A549 (cell line): ENCODE data around the gene ACAD10. TPM values are rescaled to one million over a fixed set of nuclear protein-coding genes. Genes with fewer than 3 reads are reported as not detected.
"Not testable (repeated sequence)": the region's sequence is repeated elsewhere in the genome, so short reads cannot be mapped to it uniquely, and the experiment has no call there.

Source experiments
- ATAC-seq, 2 experiments: fragments of 200-7000 bp in 1 of 2; fragments of >200 bp in 1 of 2; cut with Nextera tagmentation in 1 of 2; cut with Tn5 transposase in 1 of 2; 3 replicates each; pipeline versions ENCODE4 v1.8.0 to v1.9.1; 2018 to 2020; ENCODE audit warnings: mild to moderate bottlenecking in 1 of 2, moderate library complexity in 1 of 2
- CTCF ChIA-PET: fragments of 300-600 bp; sonication (Branson Sonifier 250); formaldehyde crosslinking; extraction: SDS; loops from one replicate; lab custom pipeline; 2021; ENCODE audit warnings: antibody characterized with exemption, inconsistent platforms; lab: Yijun Ruan, JAX
- POLR2A ChIA-PET: fragments of 350-600 bp; formaldehyde crosslinking; extraction: SDS; loops from one replicate; lab custom pipeline; 2021; ENCODE audit warnings: antibody characterized with exemption, inconsistent platforms; lab: Yijun Ruan, JAX
- DNase-seq, 2 experiments: peaks; one replicate each; pipeline versions ENCODE4 v3.0.0 to v3.0.0-alpha.2; 2011 to 2016; ENCODE audit warnings: low read depth in 1 of 2, low spot score in 1 of 2
- FAIRE-seq: peaks from 2 replicates; lab custom pipeline; 2011; peaks lifted over from hg19 to GRCh38; lab: Jason Lieb, UNC
- H3K27ac ChIP-seq, 2 experiments: fragments of >200 bp; sonication (Bioruptor Twin); formaldehyde crosslinking; 3 replicates each; pipeline ENCODE4 v1.5.1; 2016 to 2017
- H3K4me1 ChIP-seq: fragments of >200 bp; sonication (Bioruptor Twin); formaldehyde crosslinking; 3 replicates; pipeline ENCODE4 v1.6.1; 2016
- H3K4me2 ChIP-seq: fragments of >200 bp; sonication (Bioruptor Twin); formaldehyde crosslinking; 3 replicates; pipeline ENCODE4 v1.6.1; 2016
- H3K4me3 ChIP-seq: fragments of >200 bp; sonication (Bioruptor Twin); formaldehyde crosslinking; 3 replicates; pipeline ENCODE4 v1.5.1; 2016
- H3K9me3 ChIP-seq: fragments of >200 bp; sonication (Bioruptor Twin); formaldehyde crosslinking; 3 replicates; pipeline ENCODE4 v1.6.1; 2016
- CHD2 ChIP-seq: fragments of 150-350 bp; IDR thresholded peaks from 2 replicates; pipeline ENCODE4 v1.6.1; 2014; ENCODE audit warnings: low read length; ENCODE audit not compliant: partially characterized antibody
- EHMT2 ChIP-seq: fragments of 200-600 bp; sonication (generic); IDR thresholded peaks from 2 replicates; pipeline ENCODE4 v1.6.1; 2016; ENCODE audit warnings: antibody characterized with exemption, low read depth, mild to moderate bottlenecking, moderate library complexity
- FOSB ChIP-seq: fragments of 250-450 bp; sonication (Bioruptor Pico); IDR thresholded peaks from 2 replicates; pipeline ENCODE4 v1.5.0; 2020; ENCODE audit warnings: mild to moderate bottlenecking, moderate library complexity
- FOSL2 ChIP-seq, 2 experiments: fragments of 450-650 bp in 1 of 2; fragments of >200 bp in 1 of 2; sonication (Bioruptor Twin) in 1 of 2; formaldehyde crosslinking; IDR thresholded peaks; 2 replicates each; pipeline versions ENCODE4 v1.5.0 to v1.6.1; 2016 to 2020; ENCODE audit warnings: mild to moderate bottlenecking in 1 of 2, moderate library complexity in 1 of 2
- HEYL ChIP-seq: fragments of 250-450 bp; sonication (Bioruptor Pico); IDR thresholded peaks from 2 replicates; pipeline ENCODE4 v1.8.0; 2021; ENCODE audit warnings: mild to moderate bottlenecking, moderate library complexity
- HOXB13 ChIP-seq: fragments of 250-450 bp; sonication (Bioruptor Pico); IDR thresholded peaks from 2 replicates; pipeline ENCODE4 v1.5.0; 2020; ENCODE audit warnings: low read depth, mild to moderate bottlenecking, moderate library complexity
- HOXB5 ChIP-seq: fragments of 250-450 bp; sonication (Bioruptor Pico); IDR thresholded peaks from 2 replicates; pipeline ENCODE4 v1.5.0; 2020; ENCODE audit warnings: mild to moderate bottlenecking, moderate library complexity
- KDM5A ChIP-seq: fragments of 200-600 bp; sonication (generic); IDR thresholded peaks from 2 replicates; pipeline ENCODE4 v1.6.1; 2016; ENCODE audit warnings: antibody characterized with exemption, mild to moderate bottlenecking
- MAZ ChIP-seq: fragments of 150-350 bp; IDR thresholded peaks from 2 replicates; pipeline ENCODE4 v1.6.1; 2014; ENCODE audit warnings: antibody characterized with exemption, low read depth, low read length, borderline replicate concordance
- MYC ChIP-seq: IDR thresholded peaks from 2 replicates; pipeline ENCODE4 v1.6.1; 2012; ENCODE audit warnings: mild to moderate bottlenecking, inconsistent platforms, low read length, improper control_type of control experiment, borderline replicate concordance
- NFE2L2 ChIP-seq: fragments of 150-350 bp; conservative IDR thresholded peaks from 2 replicates; pipeline ENCODE4 v1.6.1; 2014; ENCODE audit warnings: low read length
- NR3C1 ChIP-seq: fragments of >200 bp; sonication (Bioruptor Twin); formaldehyde crosslinking; IDR thresholded peaks from 3 replicates; pipeline ENCODE4 v1.6.1; 2017
- POLR2AphosphoS2 ChIP-seq: conservative IDR thresholded peaks from 2 replicates; pipeline ENCODE4 v1.6.1; 2012; ENCODE audit warnings: low read length, improper control_type of control experiment, inconsistent platforms
- RFX5 ChIP-seq: fragments of 450-650 bp; IDR thresholded peaks from 2 replicates; pipeline ENCODE4 v1.7.1; 2014; ENCODE audit warnings: antibody characterized with exemption, mild to moderate bottlenecking, moderate library complexity
- SREBF2 ChIP-seq: fragments of 450-650 bp; IDR thresholded peaks from 2 replicates; pipeline ENCODE4 v1.6.1; 2014; ENCODE audit warnings: mild to moderate bottlenecking, moderate library complexity
- ZC3H11A ChIP-seq: fragments of 450-650 bp; IDR thresholded peaks from 2 replicates; pipeline ENCODE4 v1.6.1; 2014; ENCODE audit warnings: antibody characterized with exemption, mild to moderate bottlenecking
- WGBS: methylation state at CpG from one replicate; pipeline ENCODE4 v1.1.6; 2017; ENCODE audit errors: missing lambda C conversion rate; 5-methylcytosine and 5-hydroxymethylcytosine counted together
- polyA plus RNA-seq, 4 experiments: library from polyadenylated mRNA; depleted of rRNA in 3 of 4; stranded (reverse); fragments of >200 nt; fragmentation: RNase III in 1 of 4; extraction: RNeasy Plus Mini Kit Qiagen cat#74134 plus additional on column Dnase treatment in 1 of 4; gene quantifications; 2 replicates in 3 of 4; 3 replicates in 1 of 4; pipeline ENCODE4 v1.2.3, GENCODE V29; 2011 to 2017
- TF ChIP-seq, protein P1 (sequence below): IDR thresholded peaks from 2 replicates; pipeline ENCODE4 v1.6.1; 2012
- TF ChIP-seq, protein P2 (sequence below): IDR thresholded peaks from 2 replicates; pipeline ENCODE4 v1.6.1; 2012; ENCODE audit warnings: low read depth, borderline replicate concordance
- TF ChIP-seq, protein P3 (sequence below): fragments of 200-600 bp; sonication (generic); IDR thresholded peaks from 2 replicates; pipeline ENCODE4 v1.6.1; 2016; ENCODE audit warnings: antibody characterized with exemption, mild to moderate bottlenecking, moderate library complexity

The ACAD10 gene
- polyA plus RNA-seq, 2 of the 4 experiments (the other 2 are of a cell fraction), result 15.1 to 22.0 TPM

DNA sequence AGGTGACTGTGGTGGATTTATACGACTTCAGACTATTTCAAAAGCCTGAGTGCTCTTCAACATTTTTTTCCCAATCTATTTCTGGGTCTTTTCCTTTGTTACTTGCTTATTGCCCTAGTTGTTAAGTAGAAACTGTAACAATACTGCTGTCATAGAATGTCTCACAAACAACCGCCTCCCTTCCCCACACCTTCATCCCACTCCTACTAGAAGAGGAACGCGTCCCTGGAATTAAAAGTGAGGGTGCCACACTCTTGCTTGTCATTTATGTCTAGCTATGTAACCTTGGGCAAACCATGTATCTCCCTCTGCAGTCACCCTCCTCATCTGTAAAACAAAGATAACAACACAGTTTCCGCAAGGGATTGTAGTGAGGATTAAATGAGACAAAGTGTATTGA, 8.7 kb upstream of the ACAD10 start:
- Histone ChIP-seq H3K27ac (no peak overlapping the region), H3K9me3 (no peaks in the 10 kb centered on the region), H3K4me1 (no peaks in the 10 kb centered on the region), H3K4me3 (no peak overlapping the region), H3K4me2 (no peak overlapping the region)
- ChIA-PET POLR2A (no interaction called here), CTCF (interaction anchor here (0.7 to 1.2 kb wide), 3 partner anchors 137 to 280 kb away, joined by 3 read pairs; no protein-coding TSS in a partner anchor)
- DNase-seq (no peak), FAIRE-seq (no peak), ATAC-seq (no peak)
- 91% methylated on average over 5 of the region's 5 CpGs for WGBS
- TF ChIP-seq SREBF2 (no peak), CHD2 (no peak), RFX5 (no peak), NR3C1 (no peak), NFE2L2 (no peak), EHMT2 (no peak), KDM5A (no peak), MYC (no peak), HOXB13 (no peak), MAZ (no peak), FOSL2 (IDR thresholded peaks at IDR 0.05) (no peak), FOSL2 (CRISPR knock-in tag; IDR thresholded peaks at IDR 0.05) (no peak), HOXB5 (CRISPR knock-in tag) (no peak)
- TF ChIP-seq, protein P1, sequence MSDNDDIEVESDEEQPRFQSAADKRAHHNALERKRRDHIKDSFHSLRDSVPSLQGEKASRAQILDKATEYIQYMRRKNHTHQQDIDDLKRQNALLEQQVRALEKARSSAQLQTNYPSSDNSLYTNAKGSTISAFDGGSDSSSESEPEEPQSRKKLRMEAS, result no peak
- TF ChIP-seq, protein P2, sequence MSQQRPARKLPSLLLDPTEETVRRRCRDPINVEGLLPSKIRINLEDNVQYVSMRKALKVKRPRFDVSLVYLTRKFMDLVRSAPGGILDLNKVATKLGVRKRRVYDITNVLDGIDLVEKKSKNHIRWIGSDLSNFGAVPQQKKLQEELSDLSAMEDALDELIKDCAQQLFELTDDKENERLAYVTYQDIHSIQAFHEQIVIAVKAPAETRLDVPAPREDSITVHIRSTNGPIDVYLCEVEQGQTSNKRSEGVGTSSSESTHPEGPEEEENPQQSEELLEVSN, result no peak

DNA sequence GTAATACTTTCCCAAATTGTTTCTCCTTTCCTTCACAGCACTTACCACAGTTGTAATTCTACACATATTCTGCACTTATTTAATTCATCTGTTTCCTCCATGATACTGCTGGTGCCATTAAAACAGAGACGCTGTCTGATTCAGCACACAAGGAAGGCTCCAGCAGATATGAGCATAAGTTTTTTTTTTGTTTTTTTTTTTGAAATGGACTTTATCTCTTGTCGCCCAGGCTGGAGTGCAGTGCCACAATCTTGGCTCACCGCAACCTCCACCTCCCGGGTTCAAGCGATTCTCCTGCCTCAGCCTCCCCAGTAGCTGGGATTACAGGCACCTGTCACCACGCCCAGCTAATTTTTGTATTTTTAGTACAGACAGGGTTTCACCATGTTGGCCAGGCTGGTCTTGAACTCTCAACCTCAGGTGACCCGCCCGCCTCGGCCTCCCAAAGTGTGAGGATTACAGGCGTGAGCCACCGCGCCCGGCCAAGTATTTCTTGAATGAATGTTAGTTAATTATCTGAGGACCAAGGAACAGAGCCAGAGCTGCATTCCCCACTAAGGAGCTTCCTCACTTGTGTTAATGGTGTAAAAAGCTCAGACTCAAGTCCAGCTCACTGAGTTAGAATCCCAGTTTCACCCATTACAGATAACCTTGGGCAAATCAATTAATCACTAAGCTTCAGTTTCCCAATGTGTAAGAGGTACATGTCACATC, 1.2 kb upstream of the ACAD10 start:
- CTCF ChIA-PET, result interaction anchor here (0.9 to 5.7 kb wide), 4 partner anchors 11 to 288 kb away, joined by 3 to 30 read pairs (median 5); no protein-coding TSS in a partner anchor
- H3K27ac ChIP-seq, result peak overlapping the region; percentile 85 to 90
- FAIRE-seq, result not testable (repeated sequence)

DNA sequence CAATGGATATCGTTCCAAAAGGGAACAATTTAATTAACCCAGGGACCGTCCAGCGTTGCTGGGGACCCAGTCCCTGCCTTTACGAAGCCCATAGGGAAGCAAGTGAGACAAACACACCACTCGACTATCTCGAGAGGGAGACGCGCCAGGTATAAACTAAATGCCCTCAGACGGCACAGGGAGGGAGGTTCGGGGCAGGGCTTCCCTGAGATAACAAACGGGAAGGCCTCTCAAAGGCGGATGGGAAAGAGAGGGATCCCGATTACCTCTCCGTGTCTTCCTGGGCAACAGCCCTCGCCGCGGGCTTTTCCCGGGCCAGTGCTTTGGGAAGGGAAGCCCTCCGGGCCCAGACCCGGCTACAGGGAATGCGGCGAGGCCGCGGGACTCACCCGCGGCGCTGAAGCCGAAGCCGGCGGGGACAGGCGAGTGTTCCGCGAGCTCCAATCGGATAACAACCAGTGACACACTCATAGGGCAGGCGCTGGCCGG, 487 bp upstream of the ACAD10 start:
- H3K4me3 ChIP-seq, result peak overlapping the region; percentile 89
- peak; percentile 45 for ATAC-seq
- TF ChIP-seq FOSB (CRISPR knock-in tag) (no peak), NFE2L2 (no peak), EHMT2 (no peak), ZC3H11A (no peak), HEYL (CRISPR knock-in tag) (no peak), POLR2AphosphoS2 (no peak)
- TF ChIP-seq, protein P3, sequence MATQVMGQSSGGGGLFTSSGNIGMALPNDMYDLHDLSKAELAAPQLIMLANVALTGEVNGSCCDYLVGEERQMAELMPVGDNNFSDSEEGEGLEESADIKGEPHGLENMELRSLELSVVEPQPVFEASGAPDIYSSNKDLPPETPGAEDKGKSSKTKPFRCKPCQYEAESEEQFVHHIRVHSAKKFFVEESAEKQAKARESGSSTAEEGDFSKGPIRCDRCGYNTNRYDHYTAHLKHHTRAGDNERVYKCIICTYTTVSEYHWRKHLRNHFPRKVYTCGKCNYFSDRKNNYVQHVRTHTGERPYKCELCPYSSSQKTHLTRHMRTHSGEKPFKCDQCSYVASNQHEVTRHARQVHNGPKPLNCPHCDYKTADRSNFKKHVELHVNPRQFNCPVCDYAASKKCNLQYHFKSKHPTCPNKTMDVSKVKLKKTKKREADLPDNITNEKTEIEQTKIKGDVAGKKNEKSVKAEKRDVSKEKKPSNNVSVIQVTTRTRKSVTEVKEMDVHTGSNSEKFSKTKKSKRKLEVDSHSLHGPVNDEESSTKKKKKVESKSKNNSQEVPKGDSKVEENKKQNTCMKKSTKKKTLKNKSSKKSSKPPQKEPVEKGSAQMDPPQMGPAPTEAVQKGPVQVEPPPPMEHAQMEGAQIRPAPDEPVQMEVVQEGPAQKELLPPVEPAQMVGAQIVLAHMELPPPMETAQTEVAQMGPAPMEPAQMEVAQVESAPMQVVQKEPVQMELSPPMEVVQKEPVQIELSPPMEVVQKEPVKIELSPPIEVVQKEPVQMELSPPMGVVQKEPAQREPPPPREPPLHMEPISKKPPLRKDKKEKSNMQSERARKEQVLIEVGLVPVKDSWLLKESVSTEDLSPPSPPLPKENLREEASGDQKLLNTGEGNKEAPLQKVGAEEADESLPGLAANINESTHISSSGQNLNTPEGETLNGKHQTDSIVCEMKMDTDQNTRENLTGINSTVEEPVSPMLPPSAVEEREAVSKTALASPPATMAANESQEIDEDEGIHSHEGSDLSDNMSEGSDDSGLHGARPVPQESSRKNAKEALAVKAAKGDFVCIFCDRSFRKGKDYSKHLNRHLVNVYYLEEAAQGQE, result no peak
- TF ChIP-seq, all 56 proteins: peak for 0
- DNase-seq (peak in 1 of 2 experiments; percentile 19), FAIRE-seq (no peak)
- ChIA-PET POLR2A (interaction anchor here (0.6 to 1.5 kb wide), 15 partner anchors 10 to 281 kb away, joined by 3 to 14 read pairs (median 3); no protein-coding TSS in a partner anchor), CTCF (interaction anchor here (0.6 to 5.7 kb wide), 7 partner anchors 12 to 288 kb away, joined by 3 to 30 read pairs (median 3); no protein-coding TSS in a partner anchor)
- peak overlapping the region; percentile 99 for H3K4me2 ChIP-seq
- peaks cover 21% of the 10 kb centered on the region for H3K4me1 ChIP-seq
- 2% methylated on average over 25 of the region's 36 CpGs for WGBS
- no peaks in the 10 kb centered on the region for H3K9me3 ChIP-seq
- H3K27ac ChIP-seq, result peak overlapping the region; percentile 85 to 90

More for the DNA sequence above, 1.2 kb upstream of the ACAD10 start:
- Histone ChIP-seq H3K4me1 (peaks cover 21% of the 10 kb centered on the region), H3K4me3 (peak overlapping the region; percentile 89), H3K4me2 (peak overlapping the region; percentile 99)
- not testable (repeated sequence) for DNase-seq, ATAC-seq, H3K9me3 ChIP-seq
- POLR2A ChIA-PET, result interaction anchor here (1.0 kb wide), 1 partner anchor 280 kb away, joined by 3 read pairs; no protein-coding TSS in a partner anchor
- WGBS, result 65% methylated on average over 13 of the region's 13 CpGs
